A172 (cell line): ENCODE measurements around the gene MEGF8. TPM values are rescaled to one million over a fixed set of nuclear protein-coding genes. Genes with fewer than 3 reads are reported as not detected.

Experiments
- DNase-seq: peaks from one replicate; pipeline ENCODE4 v3.0.0-alpha.2; 2015; ENCODE audit warnings: low spot score
- total RNA-seq: library from RNA; depleted of rRNA; stranded (reverse); fragments of >200 nt; shearing (Covaris generic); gene quantifications from 2 replicates; pipeline ENCODE4 v1.2.3, GENCODE V29; 2014; rRNA removed

The MEGF8 gene, protein sequence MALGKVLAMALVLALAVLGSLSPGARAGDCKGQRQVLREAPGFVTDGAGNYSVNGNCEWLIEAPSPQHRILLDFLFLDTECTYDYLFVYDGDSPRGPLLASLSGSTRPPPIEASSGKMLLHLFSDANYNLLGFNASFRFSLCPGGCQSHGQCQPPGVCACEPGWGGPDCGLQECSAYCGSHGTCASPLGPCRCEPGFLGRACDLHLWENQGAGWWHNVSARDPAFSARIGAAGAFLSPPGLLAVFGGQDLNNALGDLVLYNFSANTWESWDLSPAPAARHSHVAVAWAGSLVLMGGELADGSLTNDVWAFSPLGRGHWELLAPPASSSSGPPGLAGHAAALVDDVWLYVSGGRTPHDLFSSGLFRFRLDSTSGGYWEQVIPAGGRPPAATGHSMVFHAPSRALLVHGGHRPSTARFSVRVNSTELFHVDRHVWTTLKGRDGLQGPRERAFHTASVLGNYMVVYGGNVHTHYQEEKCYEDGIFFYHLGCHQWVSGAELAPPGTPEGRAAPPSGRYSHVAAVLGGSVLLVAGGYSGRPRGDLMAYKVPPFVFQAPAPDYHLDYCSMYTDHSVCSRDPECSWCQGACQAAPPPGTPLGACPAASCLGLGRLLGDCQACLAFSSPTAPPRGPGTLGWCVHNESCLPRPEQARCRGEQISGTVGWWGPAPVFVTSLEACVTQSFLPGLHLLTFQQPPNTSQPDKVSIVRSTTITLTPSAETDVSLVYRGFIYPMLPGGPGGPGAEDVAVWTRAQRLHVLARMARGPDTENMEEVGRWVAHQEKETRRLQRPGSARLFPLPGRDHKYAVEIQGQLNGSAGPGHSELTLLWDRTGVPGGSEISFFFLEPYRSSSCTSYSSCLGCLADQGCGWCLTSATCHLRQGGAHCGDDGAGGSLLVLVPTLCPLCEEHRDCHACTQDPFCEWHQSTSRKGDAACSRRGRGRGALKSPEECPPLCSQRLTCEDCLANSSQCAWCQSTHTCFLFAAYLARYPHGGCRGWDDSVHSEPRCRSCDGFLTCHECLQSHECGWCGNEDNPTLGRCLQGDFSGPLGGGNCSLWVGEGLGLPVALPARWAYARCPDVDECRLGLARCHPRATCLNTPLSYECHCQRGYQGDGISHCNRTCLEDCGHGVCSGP (N-terminal part only)
- 11.3 and 11.4 TPM in 2 replicates for total RNA-seq

DNA sequence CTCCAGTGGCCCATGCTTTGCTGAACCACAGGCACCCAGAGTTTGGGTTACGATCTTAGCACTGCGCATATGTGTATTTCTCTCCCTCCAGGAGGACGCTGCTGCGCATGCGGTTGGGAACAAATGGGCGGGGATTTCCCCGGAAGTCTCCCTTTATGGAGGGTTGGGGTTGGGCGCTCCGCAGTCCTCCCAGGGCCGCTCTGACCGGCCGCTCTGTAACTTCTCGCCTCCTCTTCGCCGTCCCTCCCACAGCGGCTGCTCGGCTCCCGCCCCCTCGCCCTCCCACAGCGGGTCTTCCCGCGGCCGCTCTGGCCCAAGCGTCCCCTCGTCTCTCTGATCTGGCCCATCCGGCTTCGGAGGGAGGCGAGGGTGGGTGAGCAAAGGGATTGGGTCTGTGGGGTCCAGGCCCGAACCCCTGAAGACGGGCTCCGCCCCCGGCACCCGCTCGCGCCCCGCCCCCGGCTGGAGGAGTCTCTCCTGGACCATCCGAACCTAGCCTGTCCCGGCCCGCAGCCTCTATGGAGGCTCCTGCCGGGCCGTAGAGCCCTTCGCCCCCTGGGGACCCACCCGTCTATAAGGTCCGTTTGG, at the start of gene MEGF8:
MEGF8 (plus strand) TSS at position 328 of the 588 bp plus-strand sequence. CDS start 609 bp downstream, outside the sequence.
- peak; percentile 99 for DNase-seq

DNA sequence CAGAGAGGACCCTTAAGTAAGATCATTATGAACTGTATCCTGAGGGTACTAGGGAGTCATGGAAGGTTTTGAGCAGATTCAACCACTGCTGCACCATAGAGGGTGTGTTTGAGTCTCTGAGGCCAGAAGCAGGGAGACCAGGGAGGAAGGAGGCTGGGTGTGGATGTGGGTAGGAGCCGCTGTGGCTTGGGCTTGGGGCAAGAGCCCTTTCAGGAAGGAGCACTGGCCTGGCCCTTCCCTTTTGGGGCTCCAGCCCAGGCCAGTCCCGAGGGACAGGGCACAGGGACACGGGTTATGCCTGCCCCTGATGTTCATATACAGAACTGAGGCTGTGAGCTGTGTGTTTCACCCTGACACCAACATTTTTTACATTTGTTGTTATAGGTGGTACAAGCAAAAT, 49.2 kb upstream of the MEGF8 start:
- no peak for DNase-seq

DNA sequence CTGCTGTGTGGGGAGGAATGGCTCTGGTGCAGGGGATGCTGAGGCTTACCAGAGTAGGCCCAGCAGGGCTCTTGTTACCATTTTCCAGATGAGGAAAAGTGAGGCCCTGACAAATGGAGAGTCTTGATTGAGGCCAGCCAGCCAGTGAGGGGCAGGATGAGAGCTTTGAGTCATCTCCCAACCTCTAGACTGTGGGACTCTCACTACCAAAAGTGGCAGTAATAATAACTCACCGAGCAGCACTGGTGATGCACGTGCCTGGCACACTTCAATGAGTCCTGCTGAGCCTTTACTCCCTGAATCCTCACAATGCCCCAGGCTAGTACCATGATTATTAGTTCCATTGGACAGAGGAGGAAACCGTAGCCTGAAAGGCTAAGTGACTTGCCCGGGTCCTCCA, 48.6 kb upstream of the MEGF8 start:
- DNase-seq = peak; percentile 57

DNA sequence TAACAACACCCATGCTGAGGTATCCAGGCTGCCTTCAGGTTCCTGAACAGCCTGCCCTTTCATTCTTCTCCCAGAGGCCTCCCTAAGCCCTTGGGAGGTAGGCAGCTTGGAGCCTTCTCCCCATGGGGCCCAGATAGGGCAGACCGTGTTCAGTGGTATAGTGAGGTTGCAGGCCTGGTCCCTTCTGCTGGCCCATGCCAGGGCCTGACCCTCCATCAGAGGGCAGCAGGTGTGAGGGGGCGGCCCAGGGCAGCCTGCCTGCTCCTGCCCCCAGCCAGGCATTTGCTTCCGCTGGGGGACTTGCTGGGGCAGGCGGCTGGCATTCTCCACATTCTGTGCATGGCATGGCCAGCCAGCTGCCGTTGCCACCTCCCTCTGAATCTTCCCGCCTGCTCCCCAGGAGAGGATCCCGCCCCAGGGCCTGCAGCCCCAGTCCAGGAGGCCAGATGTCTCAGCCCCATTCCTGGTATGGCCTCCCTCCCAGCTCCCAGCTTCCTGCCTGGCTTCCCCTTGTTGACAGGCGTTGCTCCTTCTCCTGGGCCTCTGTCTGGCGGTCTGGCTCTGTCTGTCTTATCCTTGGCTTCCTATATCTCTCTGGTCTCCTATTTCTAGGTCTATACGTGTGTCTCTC, 47.5 kb upstream of the MEGF8 start:
- DNase-seq = peak; percentile 78

DNA sequence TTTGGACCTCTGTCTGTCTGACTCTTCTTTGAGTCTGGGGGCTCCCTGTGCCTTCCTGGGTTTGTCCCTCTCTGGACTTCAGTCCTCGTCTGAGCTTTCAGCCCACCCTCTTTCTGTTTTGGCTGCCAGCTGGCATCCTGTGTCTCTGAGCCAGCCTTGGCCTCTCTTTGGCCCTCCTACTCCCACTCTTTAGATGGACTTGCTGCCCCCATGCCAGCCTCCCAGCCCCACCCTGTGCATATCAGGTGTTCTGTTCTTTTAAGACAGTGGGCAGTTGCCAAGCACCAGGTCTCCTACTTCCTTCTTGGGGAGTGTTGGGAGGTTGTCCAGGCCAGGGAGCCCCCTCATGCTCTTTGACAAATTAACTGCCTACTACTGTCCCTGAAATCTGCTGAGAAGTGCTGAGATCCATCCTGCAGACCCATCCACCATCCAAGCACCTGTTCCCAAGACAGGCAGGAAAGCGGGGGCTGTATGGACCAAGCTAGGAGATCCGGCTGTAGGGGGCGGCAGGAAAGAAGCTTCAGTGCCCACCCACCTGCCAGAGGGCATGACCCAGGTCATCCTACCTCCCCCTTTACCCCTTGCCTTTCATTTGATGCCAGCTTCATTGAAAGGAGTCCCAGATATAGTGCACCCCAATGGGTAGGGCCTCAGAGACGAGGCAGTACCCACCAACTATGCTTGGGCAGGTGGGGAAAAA, 46.8 kb upstream of the MEGF8 start:
- no peak for DNase-seq

DNA sequence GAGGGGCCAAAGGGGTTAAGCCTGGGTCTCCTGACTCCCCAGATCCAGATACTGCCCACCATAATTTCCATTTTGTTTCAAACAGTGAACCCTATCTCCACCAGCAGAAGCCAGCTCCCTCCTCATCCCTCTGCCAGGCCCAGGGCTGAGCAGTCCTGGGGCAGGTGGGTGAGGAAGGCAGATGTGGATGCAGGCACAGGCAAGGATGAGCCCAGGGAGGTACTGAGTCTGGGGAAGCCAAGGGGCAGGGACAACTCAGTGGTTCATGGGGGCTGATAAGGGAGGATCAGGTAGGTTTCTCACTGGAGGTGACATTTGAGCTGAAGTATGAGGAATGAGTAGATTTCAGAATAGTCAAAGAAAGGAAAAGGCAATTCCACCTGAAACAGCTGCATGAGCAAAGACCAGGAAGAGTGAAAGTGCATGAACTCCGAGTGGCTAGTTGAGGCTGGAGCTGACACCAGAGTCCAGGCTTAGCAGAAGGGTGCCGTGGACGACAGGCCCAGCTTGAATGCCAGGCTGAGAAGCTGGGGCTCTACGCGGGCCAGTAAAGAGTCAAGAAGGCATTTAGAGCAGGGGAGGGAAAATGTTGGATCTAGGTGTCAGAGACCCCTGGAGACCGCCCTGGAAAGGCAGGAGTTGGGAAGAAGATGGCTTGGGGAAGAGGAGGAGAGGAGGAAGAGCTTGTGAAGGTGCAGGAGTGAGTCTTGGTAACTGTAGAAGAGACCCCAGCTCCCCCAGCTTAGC, 46.1 kb upstream of the MEGF8 start:
- DNase-seq = no peak

DNA sequence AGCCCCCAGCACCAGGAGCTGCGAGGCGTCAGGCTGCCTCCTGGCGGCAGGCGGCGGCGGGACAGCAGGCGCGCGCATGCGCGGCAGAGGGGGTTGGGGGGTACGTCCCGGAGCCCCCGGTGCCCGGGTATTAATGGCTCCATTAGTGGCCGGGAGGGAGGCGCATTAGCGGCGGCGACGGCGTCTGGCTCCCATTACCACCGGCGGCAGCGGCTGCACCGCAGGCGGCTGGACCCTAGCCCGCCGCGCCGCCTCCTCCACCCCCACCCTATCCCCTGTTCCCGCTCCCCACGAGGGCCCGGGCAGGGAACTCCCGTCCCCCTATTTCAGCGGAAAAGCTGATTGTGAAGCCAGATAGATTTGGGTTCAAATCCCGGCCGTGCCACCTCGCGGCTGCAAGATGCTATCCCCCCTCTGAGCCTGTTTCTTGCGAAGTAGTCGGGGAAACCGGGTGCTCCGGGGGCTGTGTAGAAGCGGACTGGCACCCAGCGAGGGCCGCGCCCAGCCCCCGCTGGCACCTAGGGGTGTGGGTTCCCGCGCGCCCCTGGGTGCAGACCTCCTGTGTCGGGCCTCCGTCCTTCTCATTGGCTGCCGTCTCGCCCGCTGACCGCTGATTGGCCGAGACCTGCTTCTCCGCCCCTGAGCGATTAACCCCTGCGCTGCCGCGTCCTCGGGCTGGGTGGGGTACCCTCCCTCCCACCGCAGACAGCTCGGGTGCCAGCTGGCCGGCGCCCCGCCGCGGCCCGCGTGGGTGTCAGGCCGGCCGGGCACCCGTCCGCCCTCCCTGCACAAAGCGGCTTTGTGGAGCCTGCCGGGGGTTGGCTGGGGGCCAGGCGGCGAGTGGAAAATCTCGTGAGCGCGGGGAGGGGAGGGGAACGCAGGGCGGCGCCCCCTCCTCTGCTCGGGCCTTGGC, 45.3 kb upstream of the MEGF8 start:
- DNase-seq = peak; percentile 94

DNA sequence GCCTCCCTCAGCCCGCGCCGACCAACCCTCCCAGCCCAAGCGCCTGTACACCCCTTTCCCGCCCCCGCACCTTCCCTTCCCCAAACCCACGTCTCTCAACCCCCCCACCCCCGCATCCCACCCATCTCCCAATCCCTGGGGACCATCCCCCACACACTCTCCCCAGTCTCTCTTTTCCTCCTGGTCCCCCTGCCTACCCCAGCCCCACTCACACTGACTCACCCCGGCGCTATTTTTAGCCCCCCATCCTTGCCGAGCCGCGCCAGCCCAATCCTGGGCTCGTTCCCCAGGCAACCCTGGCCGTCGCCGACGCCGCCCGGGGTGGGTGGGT, 44.7 kb upstream of the MEGF8 start:
- peak; percentile 72 for DNase-seq

DNA sequence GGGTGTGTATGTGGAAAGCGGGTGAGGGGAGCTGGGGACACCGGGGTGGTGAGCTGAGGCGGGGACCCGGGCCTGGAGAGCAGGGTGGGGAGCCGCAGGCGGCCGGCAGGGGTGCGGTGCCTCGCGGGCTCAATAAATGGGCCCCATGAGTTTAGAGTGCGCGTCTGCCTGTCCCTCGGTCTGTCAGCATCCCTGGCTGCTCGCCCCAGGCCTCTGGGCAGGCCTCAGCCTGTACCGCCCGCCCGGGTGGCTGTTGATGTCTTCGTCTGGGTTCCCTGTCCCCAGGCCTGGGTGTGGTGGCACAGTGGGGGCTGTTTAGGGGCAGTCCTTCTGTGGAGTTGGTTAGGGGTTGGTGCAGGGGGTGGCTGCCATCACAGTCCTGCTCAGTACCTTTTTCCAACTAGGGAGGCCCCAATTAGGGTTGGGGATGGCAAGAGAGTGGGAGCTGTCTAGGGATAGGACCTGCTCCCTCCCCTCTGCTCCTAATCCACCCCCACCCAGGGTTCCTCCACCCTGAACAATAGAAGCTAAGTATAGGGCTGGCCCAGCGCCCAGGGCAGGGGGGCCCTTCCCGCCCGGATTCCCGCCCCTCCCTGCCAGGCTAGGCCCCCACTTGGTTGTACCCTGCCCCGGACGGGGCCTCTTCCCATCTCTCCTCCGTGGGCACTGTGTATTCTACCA, 44.1 kb upstream of the MEGF8 start:
- DNase-seq = peak; percentile 57

DNA sequence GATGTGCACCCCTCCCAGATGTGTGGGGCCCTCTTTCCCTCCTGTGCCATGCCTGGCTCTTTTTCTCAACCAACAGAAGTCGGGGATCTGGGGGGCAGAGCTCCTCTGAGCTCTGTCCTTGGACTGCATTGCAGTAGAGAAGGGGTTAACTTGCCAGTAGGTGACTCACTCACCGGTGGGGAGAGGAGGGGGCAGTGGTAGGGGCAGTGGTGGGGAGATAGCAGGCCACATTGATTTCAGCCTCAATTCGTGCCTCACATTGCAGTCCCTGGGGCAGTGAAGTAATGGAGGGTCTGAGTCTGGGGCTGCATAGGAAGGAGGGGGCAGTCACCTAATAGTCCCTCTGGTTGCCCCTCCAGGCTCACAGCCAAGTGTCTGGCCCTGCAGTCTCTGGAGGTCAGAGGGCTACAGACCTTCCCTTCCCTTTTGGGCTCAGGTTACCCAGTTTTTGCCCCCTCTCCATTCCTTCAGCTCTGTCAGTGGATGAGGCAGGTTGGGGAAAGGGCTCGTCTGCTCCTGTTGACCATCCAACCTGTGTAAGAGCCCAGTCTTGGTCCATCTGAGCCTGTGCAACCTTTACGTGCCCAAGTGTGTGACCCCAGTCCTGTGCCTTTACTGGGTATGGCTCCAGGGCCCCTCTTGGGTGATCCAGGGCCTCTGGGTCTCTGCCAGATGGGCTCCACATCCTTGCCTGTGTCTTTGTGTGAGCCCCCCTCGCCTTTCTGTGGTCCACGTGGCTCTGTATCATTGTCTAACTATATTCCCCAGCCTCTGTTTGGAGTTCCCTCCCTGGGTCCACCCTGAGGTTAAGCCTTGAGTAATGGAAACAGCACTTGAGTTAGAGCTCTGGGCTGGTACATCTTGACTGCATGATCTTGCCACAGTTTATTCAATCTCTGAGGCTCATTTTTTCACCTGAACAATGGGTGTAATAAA, 43.3 kb upstream of the MEGF8 start:
- peak; percentile 74 for DNase-seq

DNA sequence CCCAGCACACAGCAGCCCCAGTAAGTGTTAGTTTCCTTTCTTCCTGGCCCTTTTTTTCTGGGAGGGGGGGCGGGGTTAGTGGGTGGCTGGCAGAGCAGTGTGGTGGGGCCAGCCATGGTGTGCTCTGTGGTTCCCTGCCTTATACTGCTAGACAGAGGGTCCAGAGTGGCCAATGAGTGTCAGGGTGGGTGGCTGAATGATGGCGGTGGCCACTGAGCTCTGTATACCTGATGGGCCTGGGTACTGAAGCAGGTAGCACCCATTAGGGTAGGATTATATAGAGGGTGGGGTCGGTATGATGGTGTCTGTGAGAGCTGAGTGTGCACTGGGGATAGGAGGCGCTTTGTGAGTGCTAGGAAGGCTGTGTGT, 42.6 kb upstream of the MEGF8 start:
- no peak for DNase-seq

DNA sequence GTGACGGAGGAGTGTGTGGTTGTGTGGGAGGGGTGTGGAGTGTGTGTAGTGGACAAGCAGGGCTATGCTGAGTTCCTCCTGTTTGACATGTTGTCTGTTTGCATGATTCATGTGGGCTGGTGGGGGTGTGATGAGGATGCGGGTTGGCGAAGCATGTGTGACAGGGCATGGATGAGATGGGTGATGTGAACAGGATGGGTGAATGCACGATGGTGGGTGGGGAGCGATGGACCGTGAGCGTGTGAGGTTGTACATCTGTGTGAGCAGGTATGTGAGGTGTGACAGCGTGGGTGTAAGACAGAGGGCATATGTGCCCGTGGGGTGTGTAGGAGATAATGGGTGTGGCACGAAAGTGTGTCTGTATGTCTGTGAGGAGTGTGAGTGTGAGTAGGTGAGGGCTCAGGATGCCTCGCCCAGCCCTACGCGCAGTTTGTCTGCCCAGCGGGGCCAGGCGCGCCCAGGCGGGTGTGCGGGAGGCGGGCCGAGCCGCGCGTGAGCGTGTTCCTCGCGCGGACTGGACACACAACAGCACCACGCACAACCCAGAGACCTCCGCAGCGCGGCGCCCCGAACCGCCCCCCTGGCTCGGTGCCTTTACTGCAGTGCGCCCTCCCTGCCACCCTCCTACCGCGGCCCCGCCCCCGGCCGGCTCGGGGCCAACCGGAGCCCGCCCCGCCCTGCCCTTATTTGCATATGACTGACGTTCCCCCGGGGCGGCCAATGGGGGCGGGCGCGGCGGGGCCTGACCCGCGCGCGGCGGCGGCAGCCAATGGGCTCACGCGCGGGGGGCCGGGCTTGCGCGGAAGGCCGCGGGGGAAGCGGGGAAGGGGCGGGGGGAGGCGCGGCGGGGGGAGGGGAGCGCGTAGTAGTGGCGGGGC, 42.0 kb upstream of the MEGF8 start:
- DNase-seq = peak; percentile 77

DNA sequence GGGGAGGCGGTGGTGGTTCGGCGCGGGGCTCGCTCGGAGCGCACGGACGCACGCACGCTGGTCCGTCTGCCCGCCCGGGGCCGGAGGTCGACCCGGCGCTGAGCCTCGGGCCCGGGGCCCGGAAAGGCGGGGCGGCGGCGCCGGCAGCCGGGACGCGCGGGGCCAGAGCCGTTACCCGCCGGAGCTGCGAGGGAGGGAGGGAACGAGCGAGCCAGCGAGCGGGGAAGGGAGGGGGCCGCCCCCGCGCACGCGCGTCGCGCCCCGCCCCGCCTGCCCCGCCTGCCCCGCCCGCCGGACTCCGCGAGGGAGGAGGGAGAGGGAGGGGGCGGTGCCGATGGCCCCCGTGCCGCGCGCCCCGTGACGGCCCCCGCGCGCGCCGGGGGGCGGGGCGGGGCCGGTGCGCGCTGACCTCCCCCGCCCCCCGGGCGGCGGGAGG, 41.4 kb upstream of the MEGF8 start:
- DNase-seq = peak; percentile 54

DNA sequence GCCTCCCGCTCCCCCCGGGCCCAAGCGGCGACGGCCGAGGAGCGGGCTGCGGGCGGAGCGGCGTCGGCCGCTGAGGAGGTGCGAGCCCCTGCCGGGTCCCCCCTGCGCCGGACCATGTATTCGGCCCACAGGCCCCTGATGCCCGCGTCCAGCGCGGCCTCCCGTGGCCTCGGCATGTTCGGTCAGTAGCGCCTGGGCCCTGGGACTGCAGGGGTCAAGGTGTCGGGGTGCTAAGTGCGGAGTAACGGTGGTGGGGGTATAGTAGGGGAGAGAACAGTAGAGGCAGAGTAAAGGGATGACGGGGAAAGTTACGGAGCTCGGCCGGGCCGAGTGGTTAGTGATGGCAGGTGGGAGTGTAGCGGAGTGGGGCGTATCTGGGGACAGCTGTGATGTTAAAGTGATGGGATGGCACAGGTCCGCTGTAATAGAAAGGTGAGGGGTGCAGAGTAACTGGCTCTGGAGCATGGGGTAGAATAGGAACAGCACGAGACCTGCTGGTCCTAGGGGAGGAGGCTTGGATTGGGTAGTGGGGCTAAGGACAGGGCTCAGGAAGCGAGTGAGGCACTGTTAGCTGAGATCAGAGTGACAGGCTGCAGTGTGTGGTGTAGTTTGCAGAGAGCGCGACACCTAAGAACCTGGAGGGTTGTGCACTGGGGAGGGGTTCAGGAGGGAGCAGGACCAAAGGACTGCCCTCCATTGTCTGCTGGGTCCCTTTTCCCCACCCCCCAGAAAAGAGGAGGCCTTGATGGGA, 40.7 kb upstream of the MEGF8 start:
- no peak for DNase-seq

DNA sequence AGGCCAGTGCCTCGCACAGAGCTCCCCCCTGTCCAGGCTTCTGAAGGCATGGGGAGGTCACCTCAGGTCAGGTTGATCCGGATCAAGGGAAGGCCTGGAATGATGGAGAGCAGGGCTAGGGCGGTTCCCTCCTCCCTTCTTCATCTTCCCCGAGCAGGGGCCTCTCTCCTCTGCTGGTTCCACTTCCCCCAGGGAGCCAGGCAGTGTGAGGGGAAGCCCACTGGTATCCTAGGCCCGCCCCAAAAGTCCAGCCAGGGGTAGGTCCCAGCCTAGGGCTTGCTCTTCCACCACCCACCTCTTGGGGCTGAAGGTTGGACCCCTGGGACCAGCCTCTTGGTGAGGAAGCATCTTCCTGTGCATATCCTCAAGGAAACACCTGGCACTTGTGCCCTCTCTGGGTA, 39.9 kb upstream of the MEGF8 start:
- DNase-seq = no peak

DNA sequence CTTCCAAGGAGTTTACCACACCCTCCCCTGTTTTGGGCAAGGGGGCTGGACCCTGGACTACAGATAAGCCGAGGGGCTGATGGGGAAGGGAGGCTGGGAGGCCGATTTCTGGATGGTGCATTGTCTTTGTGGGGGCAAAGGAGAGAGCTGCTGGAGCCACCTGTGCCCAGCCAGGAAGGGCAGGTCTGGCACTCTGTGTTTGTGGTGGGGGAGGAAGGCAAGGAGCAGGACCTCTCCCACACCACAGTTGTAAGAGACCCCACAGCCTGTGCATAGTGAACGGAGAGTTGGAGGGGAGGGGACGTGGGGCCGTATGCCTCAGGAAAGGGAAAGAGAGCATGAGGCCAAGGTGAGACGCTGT, 39.5 kb upstream of the MEGF8 start:
- no peak for DNase-seq
